ENCODE measurements around the gene HCN3. TPM values are rescaled to one million over a fixed set of nuclear protein-coding genes. Genes with fewer than 3 reads are reported as not detected.
A peak's percentile ranks its signal among the peaks of the same experiment; 100 is the strongest.
"Not testable (repeated sequence)": the region's sequence is repeated elsewhere in the genome, so short reads cannot be mapped to it uniquely, and the experiment has no call there.

The HCN3 gene
- total RNA-seq, 1 experiment from 2014 or later, result 0.52 TPM

DNA sequence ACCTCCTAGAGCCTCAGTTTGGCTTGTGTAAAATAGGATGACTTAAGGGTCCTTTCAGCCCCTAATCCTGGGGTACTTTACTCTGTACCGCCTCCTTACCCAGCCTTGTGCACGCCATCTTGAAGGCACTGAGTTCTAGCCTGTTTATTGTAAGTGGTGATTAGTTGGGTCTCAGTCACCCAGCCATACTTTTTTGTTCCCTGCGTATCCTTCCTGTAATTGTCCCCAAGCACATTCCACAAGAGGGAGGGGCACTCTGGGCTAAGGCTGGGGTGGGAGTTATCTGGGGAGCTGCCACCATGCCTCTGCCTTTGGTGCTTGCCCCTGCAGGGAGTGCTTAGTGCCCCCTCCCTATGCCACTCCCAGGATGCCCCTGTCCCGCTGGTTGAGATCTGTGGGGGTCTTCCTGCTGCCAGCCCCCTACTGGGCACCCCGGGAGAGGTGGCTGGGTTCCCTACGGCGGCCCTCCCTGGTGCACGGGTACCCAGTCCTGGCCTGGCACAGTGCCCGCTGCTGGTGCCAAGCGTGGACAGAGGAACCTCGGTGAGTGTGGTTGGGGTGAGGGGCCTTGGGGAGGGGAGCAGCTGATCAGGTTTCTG is 32.3 kb downstream of the HCN3 start:
- DNase-seq (ENCODE audit: low spot score), result no peak

DNA sequence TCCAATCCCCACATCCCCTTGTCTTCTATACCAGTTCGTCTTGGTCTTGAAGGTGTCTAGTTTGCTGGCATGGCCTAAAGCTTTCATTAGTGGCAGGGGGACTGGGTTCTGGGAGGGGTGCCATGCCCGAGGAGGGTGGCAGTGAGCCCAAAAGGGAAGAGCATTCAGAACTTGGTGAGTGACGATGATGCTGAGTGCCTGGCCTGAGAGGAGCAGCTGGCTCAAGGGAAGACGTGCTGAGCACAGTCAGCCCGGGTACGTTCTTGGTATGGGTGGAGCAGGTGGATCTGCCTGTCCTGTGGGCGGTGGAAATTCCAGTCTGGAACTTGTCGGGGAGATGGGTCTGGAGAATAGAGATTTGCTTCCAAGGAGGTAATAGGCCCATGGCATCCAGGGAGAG is 36.0 kb downstream of the HCN3 start:
- no peak for DNase-seq (ENCODE audit: low spot score)

DNA sequence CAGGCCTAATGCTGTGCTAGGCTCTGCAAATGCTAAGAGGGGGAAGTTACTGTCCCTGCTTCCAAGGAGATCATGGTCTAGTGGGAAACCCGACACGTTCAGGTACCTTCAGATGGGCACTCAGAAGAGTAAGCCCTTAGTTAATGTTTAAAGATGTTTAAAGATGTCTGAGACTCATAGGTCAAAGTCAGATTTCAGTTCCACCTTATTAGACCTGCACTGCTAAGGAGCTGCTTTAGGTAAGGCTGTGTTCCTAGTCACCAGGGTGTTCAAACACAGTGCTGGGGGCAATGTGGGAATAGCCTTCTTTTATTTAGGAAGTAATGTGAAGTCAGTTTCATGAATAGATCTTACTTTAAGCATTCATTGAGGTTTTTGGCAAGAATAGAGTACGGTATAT is 39.7 kb downstream of the HCN3 start:
- DNase-seq (ENCODE audit: low spot score), result no peak

DNA sequence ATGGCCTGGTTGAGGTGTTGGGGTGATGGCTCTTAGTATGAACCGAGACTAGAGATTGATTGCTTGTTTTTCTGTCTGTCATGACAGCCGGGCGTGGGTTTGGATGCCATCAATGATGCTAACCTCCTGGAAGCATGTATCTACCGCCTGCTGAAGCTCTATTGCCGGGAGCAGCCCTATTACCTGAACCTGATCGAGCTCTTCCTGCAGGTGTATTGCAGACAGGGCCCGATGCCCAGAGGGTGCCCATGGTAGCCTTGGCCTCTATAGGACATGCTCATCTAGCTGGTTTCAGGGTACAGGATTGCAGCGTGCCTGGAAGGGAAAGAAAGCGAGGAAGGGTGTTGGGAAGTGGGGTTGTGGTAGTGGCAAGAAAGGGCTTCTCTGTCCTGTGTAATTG is 40.8 kb downstream of the HCN3 start:
- no peak for DNase-seq (ENCODE audit: low spot score)

DNA sequence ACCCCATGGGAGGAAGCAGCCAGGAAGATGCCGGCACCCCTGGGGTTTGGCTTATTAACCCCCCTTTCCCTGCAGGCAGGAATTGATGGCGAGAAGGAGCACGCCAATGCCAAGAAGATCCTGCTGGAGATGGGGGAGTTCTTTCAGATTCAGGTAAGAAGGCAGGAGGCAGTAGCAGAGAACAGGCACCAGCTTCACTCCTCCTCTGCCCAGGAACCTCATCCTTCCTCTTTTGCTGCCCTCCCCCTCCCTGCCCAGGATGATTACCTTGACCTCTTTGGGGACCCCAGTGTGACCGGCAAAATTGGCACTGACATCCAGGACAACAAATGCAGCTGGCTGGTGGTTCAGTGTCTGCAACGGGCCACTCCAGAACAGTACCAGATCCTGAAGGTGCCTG is 42.3 kb downstream of the HCN3 start:
- DNase-seq (ENCODE audit: low spot score), result no peak

DNA sequence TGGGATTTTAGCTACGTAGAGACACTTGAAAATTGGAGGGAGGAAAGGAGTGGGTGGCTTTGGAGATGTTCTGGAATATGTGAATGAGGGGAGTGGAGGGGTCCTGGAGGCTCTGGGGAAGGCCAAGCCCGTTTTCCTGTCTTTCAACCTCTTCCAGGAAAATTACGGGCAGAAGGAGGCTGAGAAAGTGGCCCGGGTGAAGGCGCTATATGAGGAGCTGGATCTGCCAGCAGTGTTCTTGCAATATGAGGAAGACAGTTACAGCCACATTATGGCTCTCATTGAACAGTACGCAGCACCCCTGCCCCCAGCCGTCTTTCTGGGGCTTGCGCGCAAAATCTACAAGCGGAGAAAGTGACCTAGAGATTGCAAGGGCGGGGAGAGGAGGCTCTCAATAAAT is 43.0 kb downstream of the HCN3 start:
- DNase-seq (ENCODE audit: low spot score), result no peak

DNA sequence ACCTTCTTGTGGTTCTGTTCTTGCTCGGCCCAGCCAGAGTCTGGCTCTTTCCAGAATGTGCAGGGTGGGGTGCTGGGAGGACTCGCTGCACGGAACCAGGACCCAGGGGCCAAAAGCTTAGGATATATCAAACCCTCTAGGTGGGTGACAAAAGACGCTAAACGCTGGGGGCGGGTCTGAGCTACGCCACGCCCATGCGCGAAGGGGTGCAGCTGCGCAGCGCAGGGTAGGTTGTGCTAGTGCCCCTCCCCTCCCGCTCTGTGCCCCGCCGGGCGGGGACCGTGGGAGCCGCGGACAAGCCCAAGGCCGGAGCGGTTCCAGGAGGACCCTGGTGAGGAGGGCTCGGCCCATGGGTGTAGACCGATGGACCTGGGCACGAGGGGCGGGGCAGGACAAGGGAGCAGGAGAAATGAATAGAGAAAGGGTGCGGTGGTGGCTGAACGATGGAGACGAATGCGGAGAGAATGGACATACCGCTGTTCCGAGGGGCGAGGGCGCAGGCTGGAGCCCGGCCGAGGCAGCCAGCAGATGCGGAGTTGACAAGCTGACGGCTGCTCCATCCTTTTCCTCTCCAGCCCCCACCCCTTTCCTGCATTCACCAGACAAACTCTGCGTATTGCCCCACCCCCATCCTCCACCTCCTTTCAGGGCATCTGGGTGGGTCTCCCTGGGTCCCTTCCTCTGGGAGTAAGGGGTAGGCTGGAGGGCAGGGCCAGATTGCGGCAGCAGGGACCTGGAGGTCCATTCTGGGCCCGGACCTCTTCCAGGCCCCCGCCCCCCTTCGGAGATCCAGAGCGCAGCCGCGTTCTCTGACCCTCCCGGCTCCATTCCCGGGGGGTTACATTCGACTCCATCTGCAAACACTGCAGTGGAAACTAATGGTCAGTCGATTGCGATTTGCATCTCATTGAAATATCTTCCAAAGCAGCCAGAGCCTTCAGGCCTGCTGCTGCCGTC is 43.7 kb downstream of the HCN3 start, which contains the start of gene RUSC1:
Gene RUSC1 (plus strand): TSS at position 234 of the 957 bp plus-strand sequence. CDS start 880 bp downstream, outside the sequence.
- DNase-seq (ENCODE audit: low spot score), result no peak

DNA sequence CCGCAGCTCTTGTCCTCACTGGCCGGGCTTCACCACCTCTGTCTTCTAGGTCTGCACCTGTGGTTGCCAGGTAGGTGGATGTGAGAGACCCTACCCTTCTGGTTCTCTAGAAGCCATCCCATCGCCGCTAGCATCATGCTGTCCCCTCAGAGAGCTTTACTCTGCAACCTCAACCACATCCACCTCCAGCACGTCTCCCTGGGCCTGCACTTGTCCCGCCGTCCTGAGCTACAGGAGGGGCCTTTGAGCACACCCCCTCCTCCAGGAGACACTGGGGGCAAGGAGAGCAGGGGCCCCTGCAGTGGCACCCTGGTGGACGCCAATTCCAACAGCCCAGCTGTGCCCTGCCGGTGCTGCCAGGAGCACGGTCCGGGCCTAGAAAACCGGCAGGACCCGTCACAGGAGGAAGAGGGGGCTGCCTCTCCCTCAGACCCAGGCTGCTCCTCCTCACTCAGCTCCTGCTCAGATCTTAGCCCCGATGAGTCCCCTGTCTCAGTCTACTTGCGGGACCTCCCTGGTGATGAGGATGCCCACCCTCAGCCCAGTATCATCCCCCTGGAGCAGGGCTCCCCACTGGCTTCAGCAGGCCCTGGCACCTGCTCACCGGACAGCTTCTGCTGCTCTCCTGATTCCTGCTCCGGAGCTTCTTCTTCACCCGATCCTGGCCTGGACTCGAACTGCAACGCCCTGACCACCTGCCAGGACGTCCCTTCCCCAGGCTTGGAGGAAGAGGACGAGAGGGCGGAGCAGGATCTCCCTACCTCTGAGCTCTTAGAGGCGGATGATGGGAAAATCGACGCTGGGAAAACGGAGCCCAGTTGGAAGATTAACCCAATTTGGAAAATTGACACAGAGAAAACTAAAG is 44.6 kb downstream of the HCN3 start:
- DNase-seq (ENCODE audit: low spot score), result no peak

DNA sequence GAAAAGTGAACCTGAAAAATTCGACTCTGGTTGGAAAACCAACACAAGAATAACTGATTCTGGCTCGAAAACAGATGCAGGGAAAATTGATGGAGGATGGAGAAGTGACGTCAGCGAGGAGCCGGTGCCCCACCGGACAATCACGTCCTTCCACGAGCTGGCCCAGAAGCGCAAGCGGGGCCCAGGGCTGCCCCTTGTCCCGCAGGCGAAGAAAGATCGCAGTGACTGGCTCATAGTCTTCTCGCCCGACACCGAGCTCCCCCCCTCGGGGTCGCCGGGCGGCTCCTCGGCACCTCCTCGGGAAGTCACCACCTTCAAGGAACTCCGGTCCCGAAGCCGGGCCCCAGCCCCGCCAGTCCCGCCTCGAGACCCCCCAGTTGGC is 45.3 kb downstream of the HCN3 start:
- no peak for DNase-seq (ENCODE audit: low spot score)

DNA sequence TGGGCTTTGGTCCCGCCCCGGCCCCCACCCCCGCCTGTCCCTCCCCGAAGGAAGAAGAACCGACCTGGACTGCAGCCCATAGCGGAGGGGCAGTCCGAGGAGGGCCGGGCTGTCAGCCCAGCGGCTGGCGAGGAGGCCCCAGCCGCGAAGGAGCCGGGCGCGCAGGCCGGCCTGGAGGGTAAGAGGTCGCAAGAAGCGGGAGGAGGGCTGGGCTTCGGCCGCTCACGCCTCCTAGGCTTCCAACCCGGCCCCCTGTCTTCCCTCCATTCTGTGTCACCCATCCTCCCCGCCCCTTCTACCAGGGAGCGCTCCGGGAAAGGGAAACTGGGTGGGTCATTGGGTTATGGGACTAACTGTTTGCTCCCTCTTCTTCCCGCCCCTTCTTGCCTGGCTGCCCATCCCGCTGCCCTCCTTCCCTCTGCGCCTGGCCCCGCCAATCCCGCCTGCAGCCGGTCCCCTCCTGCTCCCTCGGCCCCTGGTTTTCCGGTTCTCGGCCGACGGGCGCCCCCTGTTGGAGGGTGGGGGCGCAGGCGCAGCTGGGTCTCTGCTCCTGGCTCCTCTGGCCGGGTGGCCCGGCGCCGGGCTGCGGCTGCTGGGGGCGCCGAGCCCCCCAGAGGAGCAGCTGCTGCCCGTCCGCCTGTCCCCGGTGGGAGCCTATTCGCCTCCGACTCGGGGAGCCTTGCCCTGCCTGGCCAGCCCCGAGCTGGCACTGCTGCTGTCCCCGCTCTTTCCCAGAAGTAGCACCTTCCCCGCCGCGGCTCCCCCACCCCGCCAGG is 45.9 kb downstream of the HCN3 start:
- peak; percentile 94 for DNase-seq (ENCODE audit: low spot score)

DNA sequence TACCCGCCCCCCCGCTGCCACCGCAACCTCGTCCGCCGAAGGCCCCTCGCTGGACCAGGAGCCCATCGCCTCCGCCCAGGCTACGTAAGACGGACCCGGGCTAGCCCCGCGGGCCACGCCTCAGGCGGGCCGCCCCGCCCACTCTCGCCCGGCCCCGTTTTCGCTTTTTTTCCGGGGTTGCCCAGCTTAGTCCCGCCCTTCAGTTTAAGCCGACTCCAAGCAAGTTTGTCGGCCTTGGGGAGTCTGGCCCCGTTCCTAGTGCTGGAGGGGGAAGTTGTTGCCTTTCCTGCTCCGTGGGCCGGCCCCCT is 46.4 kb downstream of the HCN3 start:
- peak; percentile 85 for DNase-seq (ENCODE audit: low spot score)

DNA sequence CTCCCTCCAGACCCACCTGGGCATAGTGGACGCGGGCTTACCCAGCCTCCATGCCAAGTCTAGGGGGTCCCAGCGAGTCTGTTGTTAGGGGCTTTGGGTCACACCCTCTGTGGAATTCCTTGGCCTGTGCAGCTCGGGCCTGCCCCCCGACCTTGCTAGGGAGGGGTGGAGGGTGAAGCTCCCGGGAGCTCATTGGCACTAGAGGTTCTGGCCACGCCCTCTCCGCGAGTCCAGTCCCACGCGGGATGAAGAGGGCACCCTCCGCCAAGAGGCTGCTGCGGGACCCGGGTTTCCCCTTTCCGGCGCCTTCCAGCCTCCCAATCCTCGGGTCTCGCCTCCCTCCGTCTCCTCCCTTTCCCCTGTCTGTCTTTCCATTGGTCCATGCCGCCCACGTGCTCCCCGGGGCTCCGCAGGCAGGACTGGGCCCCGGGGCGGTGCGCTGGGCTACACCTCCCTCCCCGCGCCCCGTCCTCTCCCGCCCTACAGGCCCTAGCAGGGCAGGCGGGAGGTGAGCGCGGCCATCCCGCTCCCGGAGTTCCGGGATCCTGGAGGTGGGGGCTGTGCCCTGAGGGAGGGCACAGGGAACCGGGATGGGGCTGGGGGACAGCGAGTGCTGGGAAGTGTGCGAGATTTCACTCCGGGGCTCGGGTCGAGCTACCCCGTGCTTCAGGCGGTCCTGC is 46.9 kb downstream of the HCN3 start:
- peak; percentile 97 for DNase-seq (ENCODE audit: low spot score)

DNA sequence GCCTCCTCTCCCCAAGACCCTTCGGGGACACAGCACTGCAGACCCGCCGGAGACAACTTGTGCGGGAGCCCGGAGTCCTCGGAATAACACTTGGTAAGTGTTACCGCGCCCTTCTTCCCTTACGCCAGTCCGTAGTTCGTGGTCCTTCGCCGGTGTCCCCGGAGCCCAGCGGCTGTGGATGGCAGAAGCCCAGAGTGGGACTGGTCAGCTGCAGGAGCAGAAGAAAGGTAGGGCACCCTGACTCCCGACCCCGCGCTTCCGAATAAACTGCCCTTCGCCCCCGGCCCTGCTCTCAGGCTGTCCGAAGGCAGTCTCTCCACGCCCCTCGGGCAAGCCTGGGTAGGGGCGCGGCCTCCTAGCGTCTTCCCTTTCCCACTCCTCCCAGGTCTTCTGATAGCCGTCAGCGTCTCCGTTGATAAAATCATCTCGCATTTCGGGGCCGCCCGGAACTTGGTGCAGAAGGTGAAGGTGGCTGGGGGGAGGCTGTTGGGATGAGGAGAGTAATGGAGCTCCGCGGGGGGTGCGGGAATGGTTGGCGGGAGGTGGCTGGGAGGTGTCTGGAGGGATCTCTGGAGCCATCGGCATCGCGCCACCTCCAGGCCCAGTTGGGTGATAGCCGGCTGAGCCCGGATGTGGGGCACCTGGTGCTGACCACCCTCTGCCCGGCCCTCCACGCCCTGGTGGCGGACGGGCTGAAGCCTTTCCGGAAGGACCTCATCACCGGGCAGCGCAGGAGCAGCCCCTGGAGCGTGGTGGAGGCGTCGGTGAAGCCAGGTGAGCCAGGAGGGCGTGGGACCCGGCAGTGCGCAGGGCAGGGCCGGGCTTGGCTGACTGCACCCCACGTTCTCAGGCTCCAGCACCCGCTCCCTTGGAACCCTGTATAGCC is 47.7 kb downstream of the HCN3 start:
- DNase-seq (ENCODE audit: low spot score), result peak; percentile 58

DNA sequence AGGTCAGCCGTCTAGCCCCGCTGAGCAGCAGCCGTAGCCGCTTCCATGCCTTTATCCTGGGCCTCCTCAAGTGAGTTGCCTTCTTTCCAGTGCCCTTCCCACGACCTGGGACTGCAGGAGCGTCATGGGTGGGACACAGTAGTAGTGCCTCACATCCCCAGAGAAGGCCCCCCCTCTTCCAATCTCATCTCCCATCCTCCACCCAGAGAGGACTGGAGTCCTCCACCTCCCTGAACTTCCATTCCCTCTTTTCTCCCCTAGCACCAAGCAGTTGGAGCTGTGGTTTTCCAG is 48.3 kb downstream of the HCN3 start:
- DNase-seq (ENCODE audit: low spot score), result no peak

DNA sequence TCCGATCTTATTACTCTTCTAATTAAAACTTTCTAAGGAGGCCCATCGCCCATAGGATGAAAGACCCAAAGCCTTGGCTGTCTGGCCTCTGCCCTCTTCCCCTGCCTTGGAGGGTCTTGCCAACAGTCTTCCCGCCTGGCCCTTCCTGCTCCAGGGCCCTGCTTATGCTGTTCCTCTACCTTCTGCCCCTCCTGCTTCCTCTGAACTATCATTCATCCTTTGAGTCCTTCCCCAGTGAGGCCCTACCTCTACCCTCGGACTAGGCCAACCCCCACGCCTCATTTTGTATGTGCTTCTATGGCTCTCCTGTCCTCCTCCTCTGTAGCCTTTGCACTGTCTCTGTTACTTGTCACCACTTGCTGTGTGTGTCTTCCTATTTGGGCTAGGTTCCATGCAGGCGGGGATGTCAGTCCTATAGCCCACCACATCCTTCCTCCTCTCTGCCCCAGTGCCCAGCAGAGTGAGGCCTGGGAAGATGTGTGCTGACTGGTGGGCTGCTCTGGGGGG is 48.8 kb downstream of the HCN3 start:
- no peak for DNase-seq (ENCODE audit: low spot score)

DNA sequence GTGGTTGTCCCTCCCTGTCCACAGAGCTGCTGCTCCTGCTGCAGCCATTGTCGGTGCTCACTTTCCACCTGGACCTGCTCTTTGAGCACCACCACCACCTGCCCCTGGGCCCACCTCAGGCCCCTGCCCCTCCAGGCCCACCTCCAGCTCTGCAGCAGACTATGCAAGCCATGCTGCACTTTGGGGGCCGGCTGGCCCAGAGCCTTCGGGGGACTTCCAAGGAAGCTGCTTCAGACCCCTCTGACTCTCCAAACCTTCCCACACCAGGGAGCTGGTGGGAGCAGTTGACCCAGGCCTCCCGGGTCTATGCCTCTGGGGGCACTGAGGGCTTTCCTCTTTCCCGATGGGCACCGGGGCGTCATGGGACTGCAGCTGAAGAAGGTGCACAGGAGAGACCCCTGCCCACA is 49.4 kb downstream of the HCN3 start:
- no peak for DNase-seq (ENCODE audit: low spot score)

DNA sequence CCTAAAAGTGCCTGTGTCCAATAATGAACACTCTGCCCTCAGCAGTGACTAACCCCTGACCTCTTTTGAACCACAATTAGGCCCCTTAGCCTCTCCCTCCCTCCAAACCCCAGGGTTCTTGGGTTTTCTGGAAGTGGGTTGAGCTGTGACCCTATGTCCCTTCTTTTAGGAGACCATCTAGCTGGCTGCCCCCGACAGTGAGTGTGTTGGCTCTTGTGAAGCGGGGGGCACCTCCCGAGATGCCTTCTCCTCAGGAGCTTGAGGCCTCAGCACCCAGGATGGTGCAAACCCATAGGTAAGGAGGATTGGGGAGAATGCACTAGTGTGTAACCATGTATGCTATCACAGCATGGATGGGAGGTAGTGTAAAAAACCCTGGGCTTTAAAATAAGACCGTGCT is 50.7 kb downstream of the HCN3 start:
- no peak for DNase-seq (ENCODE audit: low spot score)

DNA sequence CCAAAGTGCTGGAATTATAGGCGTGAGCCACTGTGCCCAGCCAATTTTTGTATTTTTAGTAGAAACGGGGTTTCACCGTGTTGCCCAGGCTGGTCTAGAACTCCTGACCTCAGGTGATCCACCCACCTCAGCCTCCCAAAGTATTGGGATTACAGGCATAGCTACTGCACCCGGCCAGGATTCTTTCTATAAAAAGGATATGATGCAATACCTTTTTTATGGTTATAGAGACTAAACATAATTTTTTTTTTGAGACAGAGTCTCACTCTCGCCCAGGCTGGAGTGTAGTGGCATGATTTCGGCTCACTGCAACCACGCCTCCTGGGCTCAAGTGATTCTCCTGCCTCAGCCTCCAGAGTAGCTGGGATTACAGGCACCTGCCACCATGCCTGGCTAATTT is 51.6 kb downstream of the HCN3 start:
- DNase-seq (ENCODE audit: low spot score), result not testable (repeated sequence)

DNA sequence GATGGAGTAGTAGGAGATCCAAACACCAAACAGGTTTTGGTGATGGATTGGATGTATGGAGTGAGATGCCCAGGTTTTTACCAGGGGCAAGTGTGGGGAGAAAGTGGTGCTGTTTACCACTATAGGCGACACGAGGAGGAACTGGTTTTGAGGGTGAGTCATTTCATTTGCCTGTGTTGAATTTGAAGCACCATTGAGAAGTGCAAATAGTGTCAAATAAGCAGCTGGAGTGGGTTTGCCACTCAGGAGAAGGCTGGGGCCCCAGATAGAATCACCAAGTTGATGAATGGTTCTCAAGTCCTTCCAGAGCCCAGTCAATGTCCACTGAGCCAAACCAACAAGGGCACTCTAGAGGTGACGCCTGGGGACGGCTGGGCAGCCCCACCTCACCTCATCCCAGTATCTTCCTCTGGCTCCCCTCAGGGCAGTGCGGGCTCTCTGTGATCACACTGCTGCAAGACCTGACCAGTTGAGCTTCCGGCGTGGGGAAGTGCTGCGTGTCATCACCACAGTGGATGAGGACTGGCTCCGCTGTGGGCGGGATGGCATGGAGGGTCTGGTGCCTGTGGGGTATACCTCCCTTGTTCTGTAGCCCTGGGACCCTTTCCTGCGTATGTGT is 52.8 kb downstream of the HCN3 start:
- no peak for DNase-seq (ENCODE audit: low spot score)

DNA sequence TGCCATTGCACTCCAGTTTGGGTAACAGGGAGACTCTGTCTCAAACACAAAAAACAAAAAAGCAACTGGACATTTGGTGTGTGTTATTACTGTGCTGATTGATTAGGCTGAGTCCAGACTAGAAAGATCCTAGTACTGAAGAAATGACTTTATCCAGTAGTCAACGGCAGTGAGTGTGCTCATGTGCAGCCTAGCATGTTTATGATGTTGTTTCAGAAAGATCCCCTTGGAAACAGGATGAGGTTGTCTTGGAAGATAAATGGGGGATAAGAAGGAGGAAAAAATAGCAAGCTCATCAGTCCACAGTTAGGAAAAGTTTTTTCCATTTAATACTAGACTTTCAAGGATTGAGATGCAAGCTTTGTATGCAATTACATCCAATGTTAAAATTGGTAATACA is 57.7 kb downstream of the HCN3 start:
- no peak for DNase-seq (ENCODE audit: low spot score)

All from H4 (cell line).